Raji (cell line): ENCODE measurements around the gene MAPKAP1.

ENCODE experiments used
- POLR2A ChIP-seq: IDR thresholded peaks from 2 replicates; pipeline ENCODE4 v1.6.1; 2011; ENCODE audit warnings: low read depth, low read length, control low read depth; ENCODE audit not compliant: insufficient read depth

The MAPKAP1 gene

DNA sequence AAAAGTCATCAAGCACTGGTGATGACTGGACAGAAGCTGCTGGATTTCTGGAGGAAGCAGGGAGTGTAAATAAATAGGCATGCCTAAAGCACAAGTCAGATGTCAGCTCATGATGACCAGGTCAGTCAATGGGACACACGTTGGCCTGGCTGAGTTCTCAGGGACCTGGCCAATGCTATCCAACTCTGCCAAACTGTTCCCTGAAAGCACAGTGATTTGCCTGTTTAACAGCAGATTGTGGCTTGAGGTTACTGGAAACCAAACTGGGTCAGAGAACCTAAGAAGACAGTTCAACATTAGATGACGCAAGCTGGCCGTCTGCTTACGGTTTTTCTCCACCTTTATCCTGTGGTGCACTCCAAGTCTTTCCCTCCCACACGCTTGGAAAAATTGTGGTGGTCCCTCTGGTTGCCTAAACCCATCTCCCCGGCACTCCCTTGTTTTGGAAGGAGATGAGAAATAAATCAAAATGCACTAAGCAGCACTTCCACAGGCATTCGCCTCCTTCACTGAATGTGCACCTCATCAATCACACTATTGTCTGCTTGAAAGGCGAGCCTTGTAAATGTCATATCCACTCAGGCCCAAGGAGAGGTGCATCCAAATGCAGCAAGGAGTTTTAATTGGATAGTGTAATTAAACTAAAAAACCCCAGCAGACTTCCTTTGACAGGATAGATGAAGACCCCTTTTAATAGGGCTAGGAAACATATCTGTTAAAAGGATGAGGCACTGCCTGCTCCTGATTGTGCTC, 245.9 kb downstream of the MAPKAP1 start:
- no peak for TF ChIP-seq POLR2A

DNA sequence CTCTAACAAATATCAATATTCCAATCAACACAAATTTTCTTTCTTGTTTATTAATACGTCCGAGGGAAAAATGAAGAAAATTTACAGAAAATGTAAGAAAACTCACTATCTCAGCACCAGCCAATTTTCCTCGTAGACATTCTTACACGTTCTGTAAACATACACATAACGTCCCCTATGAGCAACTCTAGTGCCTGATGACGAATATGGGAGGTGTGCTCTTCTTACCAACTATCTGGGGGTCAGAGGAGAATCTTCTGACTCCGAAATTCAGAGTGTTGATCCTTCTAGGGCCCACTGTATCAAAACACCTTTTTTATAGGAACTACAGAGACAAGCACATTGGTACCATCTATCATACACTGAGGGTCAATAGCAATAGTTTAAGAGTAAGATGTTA, 246.7 kb downstream of the MAPKAP1 start:
- no peak for TF ChIP-seq POLR2A

DNA sequence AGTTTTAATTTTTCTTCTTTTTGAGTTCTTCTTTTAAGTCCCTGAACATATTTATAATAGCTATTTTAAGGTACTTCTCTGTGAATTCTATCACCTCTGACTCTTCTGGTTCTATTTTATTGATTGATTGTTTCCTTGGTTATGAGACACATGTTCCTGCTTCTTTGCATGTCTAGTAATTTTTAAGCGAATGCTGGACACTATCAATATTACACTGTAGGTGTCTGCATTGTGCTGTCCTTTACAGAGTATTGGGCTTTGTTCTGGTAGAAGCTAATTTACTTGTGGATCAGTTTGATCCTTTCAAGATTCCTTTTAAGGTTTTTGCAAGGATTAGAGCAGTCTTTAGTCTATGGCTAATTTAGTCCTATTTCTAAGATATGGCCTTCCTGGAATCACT, 249.7 kb downstream of the MAPKAP1 start:
- no peak for TF ChIP-seq POLR2A

DNA sequence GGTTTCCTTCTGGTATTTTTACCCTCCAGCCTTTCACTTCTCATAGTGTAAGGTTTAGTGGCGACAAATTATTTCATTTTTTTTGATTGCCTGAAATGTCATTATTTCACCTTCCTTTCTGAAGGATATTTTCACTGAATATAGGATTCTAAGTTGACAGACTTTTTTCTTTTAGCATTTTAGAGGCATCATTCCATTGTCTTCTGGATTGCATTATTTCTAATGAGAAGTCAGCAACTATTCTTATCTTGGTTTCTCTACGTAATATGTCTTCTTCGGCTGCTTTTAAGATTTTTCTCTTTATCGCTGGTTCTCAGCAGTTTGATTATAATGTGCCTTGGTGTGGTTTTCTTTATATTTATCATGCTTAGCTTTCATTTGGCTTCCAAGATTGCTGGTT, 251.1 kb downstream of the MAPKAP1 start:
- TF ChIP-seq POLR2A: no peak

DNA sequence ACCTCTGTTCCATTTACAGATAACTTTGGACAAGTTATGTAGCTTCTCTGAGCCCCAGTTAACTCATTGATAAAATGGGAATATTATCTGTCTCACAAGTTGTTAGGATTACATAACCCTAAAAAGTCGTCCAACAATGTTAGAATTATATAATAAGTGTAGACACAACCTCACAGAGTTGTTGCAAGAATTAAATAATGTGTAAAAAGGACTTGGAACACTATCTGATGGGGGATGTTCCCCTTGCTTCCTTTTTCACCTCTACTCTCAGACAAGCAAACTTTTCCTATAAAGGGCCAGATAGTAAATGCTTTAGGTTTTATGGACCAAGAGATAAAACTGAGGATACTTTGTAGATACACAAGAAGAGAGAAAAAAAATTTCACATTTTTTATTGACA, 251.9 kb downstream of the MAPKAP1 start:
- TF ChIP-seq POLR2A: no peak

DNA sequence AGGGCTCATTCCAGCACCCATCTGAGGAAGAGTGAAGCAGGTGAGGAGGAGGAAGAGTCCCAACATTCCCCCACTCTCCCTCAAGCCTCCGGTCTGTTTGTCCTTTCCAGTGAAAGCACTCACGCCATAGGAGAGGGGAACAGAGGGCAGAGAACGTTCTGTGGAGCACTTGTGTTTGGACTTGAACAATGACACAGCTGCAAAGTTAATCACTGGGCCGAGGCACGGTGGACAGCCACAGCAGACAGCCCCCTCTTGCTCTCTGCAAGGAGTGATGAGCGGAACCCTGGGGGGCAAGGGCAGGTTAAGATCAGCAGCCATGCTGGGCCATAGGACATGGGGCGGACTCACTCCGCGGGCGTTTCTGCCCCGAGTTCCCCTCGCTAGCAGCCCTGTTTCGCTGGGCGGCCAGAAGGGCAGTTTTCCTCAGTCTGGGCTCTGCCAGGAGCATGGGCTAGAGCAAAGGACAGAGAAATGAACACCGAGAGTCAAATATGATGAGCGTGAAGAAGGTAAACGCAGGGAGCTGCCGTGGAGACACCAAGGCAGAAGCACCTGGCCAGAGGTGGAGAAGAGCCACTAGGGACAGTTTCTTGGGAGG, 259.7 kb downstream of the MAPKAP1 start:
- TF ChIP-seq POLR2A: no peak

DNA sequence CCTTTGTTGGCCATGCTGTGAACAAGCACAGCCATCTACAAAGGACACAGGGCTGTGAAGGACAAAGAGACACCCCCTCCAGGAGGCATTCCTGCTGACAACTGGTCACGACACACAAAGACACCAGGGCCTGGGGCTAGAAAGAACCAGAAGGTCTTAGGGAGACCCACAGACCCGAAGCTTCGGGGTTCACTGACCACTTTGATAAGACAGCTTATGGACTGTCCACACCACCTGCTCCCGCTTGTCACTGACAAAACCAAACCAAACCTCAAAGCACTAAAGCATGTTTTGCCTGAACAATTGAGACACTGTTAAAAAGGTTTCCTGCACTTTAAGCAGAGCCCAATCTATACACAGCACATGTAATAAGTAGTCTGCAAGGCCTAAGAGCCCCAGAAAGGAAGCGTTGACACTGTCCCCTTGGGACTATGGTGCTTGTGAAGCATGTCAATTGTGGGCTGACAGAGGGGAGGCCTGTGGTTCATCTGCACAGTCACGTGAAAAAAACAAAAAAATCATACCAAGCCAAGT, 260.4 kb downstream of the MAPKAP1 start:
- no peak for TF ChIP-seq POLR2A

DNA sequence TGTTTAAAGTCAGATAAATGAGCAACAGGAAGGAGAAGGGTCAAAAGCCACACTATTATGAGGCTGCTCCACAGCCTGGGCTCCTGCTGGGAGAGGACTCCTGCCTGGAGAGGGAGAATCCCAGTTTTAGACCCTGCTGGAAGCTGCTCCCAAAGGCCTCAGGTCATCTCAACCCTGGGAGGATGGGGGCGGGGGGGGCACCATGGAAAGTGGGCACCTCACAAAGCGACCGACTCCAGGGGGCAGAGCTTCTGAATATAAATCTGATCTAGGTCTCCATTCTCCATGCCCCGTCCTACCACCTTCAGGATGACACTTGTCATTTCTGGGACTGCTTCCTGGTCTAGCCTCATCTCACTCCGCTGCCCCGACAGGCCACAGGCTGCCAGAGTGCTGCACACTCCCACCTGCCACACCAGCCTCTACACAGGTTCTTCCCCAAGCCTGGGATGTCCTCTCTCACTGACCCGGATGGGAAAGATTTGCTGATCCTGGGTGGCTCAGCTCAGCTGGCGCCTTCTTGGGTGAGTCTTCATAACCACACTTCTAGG, 262.0 kb downstream of the MAPKAP1 start:
- TF ChIP-seq POLR2A: no peak

DNA sequence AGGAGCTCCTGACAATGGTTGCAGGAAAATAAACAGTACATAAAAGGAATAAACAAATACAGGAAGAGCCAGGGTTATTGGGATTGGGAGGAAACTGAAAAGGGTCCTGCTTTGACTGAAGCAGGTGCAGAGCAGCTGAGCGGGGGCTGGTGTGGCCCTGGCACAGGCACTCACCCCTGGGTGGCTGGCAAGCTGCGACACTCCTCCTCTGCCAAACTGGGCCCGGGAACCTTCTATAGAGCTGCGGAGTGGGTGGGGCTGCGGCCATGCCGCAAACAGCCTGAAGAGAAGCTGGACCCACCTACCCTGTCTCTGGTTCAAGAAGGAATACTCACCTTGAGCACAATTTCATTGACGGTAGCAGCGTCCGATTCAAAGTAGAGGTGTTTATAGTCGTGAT, 262.8 kb downstream of the MAPKAP1 start:
- no peak for TF ChIP-seq POLR2A

DNA sequence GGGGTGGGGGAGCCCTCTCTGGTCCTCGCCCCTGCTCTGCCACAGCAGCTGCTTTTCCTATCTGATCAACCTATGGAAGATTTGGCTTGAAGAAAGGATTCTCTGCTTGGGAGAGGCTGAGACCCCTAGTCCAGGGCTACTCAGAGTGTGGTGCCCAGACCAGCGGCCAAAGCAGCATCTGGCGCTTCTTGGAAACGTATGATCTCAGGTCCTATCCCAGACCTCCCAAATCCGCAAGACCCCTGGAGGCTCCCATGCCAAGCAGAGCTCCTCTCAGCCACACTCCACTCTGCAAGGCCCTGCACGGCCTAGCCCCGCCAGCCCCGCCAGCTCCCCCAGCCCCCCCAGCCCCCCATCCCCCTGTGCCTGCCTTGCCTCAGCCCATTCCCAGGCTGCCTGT, 263.6 kb downstream of the MAPKAP1 start:
- TF ChIP-seq POLR2A: no peak

DNA sequence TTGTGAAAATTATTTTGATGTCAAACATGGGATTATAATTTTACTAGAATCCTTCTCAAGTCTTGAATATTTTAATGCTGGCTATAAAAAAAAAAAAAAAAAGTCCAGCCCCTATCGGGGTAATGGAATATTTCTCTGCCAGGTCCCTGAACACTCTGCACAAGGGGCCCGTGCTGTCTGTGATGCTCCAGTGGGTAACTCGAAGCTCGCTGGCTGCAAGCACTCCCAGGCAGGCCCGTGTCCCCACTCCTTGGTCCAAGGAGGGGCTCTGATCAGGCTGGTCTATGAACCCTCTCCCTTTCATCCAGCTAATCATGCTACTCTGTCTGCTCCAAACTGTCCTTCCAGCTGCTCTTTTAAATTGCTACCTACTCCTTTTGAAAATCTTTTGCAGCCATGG, 264.6 kb downstream of the MAPKAP1 start:
- no peak for TF ChIP-seq POLR2A

DNA sequence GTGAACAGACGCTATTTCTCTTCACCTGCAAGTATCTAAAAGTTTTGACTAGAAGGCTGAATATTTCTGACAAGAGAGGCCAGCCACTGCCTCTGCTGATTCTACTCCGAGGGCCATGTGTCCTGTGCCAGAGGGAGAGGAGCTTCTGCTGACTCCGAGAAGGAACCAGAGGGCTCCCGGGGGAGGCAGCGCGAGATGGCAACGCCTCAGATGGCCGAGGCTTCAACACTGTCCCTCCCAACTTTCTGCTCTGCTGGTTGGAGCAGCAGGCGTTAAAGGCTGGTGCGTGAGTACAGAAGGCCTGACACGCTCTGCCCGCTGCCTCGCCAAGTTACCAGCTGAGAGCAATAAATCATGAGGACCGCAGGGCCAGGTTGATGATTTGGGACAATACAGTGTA, 266.6 kb downstream of the MAPKAP1 start:
- no peak for TF ChIP-seq POLR2A

DNA sequence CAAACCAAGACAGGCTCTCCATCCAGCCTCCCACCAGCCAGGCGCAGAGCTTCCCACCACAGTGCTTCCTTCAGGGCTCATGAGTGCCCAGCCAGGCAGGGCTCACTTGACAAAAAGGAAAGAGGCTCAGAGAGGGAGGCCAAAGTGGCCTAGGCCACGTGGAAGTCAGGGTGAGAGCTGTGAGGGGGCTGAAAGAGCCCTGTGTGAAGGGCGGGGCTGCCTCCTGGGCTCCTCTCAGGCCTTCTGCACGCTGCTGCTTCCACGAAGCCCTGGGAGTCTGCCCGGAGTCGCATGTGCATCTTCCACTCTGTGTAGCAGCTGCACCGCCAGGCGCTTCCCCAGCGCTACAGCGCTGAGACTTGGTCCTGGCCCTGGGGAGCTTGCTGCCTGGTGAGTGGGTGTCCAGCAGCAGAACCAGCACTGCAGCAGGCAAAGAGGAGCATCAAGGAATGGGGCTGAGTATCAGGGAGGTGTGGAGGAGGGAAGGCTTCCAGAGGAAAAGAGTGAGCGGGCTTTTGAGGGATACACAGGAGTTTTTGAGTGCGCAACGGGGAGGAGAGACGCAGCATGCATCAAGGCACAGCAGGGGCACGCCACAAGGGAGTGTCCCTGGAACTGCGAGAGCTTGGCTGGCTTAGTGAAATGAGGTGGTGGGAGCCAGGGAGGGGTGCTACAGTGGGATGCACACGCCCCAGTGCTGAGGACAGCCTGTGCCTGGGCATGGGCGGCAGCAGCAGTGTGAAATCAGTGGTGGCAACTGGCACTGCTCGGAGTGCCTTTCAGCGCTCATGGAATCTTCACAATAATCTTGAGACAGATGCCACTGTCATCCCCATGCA, 267.4 kb downstream of the MAPKAP1 start:
- TF ChIP-seq POLR2A: no peak

DNA sequence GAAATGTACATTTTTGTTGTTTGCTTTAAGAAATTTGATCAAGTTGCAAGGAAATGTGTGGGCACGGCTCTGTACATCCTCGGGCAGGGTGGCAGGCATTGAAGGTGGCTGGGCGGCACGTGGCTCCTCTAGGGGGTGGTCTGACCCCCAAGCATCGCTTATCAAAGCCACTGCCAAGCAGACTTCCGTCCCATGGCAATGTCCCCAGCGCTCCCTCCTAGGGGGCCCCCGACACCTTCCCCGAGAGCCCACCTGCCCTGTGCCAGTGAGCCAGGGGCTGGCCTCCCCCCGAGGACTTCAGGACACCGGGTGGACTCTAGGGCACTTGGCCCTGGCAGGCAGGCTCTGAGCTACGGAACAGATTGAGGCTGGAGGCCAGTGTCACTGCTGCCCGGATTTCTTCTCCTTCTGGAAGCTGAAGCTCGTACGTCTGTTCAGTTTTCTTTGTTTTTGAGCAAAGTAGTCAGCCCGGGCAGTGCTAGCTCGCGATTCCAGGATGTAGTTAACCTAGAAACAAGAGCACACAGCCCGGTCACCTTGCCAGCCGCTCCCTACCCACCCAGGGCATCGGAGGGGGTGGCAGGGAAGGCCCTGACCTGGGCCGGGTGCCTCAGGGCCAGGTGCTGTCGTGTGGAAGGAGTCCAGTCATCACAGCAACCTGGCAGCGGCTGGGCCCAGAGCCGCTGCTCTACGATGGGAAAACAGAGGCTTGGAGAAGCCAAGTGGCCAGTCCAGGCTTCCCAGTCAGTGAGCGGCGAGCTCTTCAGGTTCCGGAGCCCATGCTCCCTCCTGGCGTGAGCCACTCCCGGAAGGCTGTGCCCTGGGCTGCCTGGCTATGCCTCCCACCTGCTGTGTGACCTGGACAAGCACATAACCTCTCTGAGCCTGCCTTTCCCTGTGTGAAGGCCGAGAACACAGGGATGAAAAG, 268.2 kb downstream of the MAPKAP1 start:
- no peak for TF ChIP-seq POLR2A
